Right renal pelvis (tissue), 4 donors: ENCODE results near the gene MYADM. TPM values are rescaled to one million over a fixed set of nuclear protein-coding genes. Genes with fewer than 3 reads are reported as not detected.
A peak's percentile ranks its signal among the peaks of the same experiment; 100 is the strongest.

Source experiments
- DNase-seq, 4 donors: peaks; one replicate each; pipeline ENCODE4 v3.0.0-alpha.2; 2013; ENCODE audit warnings: low read depth in 4 of 4, low spot score in 3 of 4, missing footprints in 1 of 4
- polyA plus RNA-seq, 4 donors: library from polyadenylated mRNA; unstranded; fragments of 120-200 nt; gene quantifications; one replicate each; pipeline ENCODE4 v1.2.1, GENCODE V29; 2013; ENCODE audit not compliant: insufficient read length in 4 of 4

MYADM gene
- polyA plus RNA-seq, 4 donors = 71.2 to 79.5 (median 79.5) TPM

DNA sequence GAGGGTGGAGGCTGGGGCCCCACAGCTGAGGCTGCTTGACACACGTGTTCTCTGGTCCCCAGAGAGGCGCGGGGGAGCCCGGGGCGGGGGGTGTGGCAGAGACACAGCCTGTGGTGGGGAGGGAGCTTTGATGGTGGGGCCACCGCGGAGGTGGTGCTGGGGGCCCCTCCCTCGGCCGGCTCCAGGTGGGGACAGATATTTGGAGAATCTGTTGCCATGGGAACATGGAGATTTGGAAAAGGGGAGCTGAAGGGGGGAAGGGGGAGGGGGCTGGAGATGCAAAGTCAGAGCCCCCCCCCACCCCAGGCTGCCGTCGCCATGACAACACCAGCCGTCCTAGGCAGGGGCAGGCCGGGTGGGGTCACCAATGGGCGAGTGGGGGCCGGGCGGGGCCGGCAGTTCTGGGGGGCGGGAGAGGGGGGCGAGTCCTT lies 15.6 kb downstream of the MYADM start:
- DNase-seq = no peak

- no peak for DNase-seq
Measured at GRCh38 chr19:53883741-53884140, 16.1 kb downstream of the MYADM start.

DNA sequence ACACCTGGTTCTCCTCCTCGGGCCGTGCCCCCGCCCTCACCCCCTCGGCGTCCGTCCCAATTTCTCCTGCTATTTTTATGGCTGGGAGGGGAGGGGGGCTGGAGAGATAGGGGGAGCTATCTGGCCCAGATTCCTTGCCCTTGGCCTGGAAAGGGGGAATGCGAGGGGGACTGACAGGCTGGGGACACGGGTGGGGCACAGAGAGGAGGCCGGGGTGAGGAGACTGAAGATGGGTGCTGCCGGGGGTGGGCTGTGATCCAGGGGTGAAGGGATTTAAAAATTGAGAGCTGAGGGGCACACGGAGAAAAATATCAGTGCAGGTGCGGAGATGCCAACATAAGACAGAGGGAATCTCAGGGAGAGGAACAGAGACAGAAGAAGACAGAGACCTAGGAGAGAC lies 16.6 kb downstream of the MYADM start:
- DNase-seq = no peak

DNA sequence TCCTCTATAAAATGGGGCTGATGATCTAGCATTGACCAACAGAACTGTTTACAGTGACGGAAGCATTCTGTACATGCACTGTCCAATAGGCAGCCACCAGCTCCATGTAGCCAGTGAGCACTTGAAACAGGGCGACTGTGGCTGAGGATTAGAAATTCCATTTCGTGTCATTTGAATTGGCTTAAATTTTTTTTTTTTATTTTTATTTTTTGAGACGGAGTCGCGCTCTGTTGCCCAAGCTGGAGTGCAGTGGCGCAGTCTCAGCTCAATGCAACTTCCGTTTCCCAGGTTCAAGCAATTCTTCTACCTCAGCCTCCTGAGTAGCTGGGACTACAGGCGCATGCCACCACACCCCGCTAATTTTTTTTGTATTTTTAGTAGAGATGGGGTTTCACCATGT lies 17.4 kb downstream of the MYADM start:
- no peak for DNase-seq

DNA sequence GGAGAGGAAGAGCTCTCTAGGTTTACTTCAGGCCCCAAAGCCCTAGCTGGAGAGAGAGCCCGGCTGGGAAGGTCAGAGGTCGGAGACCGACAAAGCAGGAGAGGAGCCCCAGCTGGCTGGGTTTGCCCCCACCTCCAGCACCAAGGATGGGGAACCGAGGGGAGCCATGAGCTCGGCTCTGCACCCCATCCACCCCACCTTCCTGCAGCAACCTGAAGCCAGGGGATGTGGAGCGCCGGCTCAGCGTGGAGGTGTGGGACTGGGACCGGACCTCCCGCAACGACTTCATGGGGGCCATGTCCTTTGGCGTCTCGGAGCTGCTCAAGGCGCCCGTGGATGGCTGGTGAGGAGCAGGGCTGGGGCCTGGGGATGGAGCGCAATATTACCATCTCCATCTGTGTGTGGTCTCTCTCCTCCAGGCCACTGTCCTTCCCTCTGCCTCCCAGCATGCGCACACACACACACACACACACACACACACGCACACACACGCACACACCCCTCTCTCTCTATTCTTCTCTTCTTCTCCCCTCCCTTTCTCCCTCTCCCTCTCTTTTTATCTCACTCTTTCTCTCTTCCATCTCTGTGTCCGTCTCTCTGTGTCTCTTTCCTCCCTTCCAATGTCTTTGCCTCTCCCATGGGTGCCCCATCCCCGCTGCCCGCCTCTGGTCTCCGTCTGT lies 24.8 kb downstream of the MYADM start:
- DNase-seq = no peak

DNA sequence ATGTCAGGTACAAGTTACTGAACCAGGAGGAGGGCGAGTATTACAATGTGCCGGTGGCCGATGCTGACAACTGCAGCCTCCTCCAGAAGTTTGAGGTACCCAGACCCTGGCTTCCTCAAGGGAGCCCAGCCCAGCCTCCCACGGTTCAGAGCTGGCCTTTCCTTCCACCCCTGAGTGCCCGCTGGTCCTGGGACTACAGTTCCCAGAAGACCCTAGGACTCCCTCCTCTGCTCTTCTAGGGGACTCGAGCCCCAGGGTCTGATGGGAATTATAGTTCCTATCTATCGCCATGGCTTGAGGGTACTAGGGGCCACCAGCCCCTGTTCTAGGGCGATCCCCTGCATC lies 25.3 kb downstream of the MYADM start:
- no peak for DNase-seq

DNA sequence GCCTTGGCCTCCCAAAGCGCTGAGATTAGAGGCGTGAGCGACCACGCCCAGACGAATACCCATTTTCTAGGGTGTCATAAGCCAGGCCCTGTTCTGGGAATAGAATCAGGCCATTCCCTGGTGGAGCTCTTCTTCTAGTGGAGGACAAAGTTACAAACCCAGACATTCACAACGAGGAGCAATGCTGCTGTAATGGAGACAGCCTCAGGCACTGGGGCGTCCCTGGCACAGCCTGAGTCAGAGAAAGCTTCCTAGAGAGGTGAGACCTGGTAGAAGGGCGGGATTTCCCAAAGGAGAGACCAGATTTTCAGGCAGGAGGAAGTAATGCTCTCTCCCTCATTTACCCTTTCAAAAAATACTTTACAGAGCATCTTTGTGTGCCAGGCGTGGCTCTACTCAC lies 27.0 kb downstream of the MYADM start:
- no peak for DNase-seq

- no peak for DNase-seq
Measured at GRCh38 chr19:53896682-53897081, 29.0 kb downstream of the MYADM start.

DNA sequence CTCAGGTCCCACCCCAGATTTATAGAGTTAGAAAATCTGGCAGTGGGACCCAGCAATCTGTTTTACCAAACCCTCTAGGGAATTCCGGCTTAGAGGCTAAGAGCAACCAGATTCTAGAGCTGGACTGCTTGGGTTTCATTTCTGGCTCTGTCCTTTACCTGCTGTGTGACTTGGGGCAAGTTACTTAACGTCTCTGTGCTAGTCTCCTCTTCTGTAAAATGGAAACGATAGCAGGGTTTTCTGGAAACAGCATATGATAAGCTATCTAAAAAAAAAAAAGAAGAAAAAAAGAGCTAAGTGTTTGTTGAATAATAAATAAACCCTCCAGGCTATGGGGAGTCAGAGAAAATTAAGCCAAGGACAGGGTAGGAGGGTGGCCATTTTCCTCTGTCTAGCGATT lies 29.8 kb downstream of the MYADM start:
- DNase-seq = no peak

- DNase-seq = no peak
Measured at GRCh38 chr19:53898166-53898565, 30.5 kb downstream of the MYADM start.

- no peak for DNase-seq
Measured at GRCh38 chr19:53898636-53899341, 31.1 kb downstream of the MYADM start.

GRCh38 chr19:53900191-53900860 lies 32.6 kb downstream of the MYADM start:
- no peak for DNase-seq

DNA sequence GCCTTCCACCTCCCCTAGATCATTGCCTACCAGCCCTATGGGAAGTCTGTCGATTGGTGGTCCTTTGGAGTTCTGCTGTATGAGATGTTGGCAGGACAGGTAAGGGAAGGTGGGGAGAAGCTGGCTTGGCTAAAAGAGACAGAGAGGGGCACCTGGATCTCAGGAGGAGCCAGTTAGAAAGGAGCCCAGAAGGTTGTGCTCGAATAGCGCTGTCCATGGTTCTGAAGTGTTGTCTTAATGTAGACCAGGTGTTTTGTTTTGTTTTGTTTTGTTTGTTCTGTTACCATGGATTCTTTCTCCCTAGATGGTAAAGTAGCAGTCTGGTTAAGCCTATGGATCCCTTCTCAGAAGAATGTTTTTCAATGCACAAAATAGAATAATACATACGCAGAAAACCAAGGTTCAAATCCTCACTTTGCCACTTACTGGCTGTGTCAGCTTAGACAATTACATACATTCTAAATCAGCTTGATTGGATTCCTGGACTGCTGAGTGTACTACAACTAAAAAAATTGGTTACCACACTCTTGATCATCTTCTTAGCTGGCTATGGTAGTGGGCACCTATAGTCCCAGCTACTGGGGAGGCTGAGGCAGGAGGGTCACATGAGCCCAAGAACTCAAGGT lies 35.5 kb downstream of the MYADM start:
- peak in 2 of 4 donors; percentile 61 to 63 for DNase-seq

- no peak for DNase-seq
Measured at GRCh38 chr19:53904909-53905308, 37.2 kb downstream of the MYADM start.

DNA sequence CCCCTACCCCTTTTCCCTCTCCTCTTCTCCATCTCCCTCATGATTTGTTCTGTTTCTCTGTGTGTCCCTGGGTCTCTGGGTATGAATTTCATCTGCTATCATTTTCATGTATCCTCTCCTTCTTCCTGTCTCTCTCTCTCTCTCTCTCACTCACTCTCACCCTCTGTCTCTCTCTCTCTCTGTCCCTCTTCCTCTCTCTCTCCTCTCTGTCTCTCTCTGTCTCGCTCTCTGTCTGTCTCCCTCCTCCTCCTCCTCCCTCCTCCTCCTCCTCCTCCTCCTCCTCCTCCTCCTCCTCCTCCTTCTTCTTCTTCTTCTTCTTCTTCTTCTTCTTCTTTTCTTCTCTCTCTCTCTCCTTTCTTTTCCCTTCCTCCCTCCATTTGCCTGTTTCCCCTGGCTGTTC lies 38.1 kb downstream of the MYADM start:
- DNase-seq = no peak

- no peak for DNase-seq
Measured at GRCh38 chr19:53906211-53907192, 38.8 kb downstream of the MYADM start.

GRCh38 chr19:53907193-53907581 lies 39.5 kb downstream of the MYADM start:
- DNase-seq = no peak

- DNase-seq = no peak
Measured at GRCh38 chr19:53907690-53908089, 40.0 kb downstream of the MYADM start.

GRCh38 chr19:53908106-53908934 lies 40.6 kb downstream of the MYADM start:
- DNase-seq = no peak
